Sigmoid colon (tissue), 7 donors: ENCODE results near the gene SZT2. TPM values are rescaled to one million over a fixed set of nuclear protein-coding genes. Genes with fewer than 3 reads are reported as not detected.

Experiments
- DNase-seq: peaks from one replicate; pipeline ENCODE4 v3.0.0-alpha.2; 2019
- H3K27ac ChIP-seq, 4 donors: fragments of 200-600 bp; sonication (generic); one replicate each; pipeline ENCODE4 v1.5.1; 2016 to 2019; ENCODE audit warnings: mild to moderate bottlenecking in 1 of 4
- H3K27me3 ChIP-seq, 3 donors: fragments of 200-600 bp; sonication (generic); one replicate each; pipeline ENCODE4 v1.5.1; 2019; ENCODE audit warnings: mild to moderate bottlenecking in 1 of 3
- H3K36me3 ChIP-seq, 4 donors: fragments of 200-600 bp; sonication (generic); one replicate each; pipeline ENCODE4 v1.5.1; 2016 to 2019
- H3K4me1 ChIP-seq, 4 donors: fragments of 200-600 bp; sonication (generic); one replicate each; pipeline ENCODE4 v1.5.1; 2017 to 2019
- H3K4me3 ChIP-seq, 4 donors: fragments of 200-600 bp; sonication (generic); one replicate each; pipeline ENCODE4 v1.5.1; 2017 to 2019; ENCODE audit warnings: mild to moderate bottlenecking in 2 of 4, moderate library complexity in 1 of 4
- H3K9me3 ChIP-seq, 4 donors: fragments of 200-600 bp in 3 of 4; sonication (generic) in 3 of 4; one replicate each; pipeline versions ENCODE4 v1.5.1 to v1.6.1; 2013 to 2019
- CTCF ChIP-seq, 4 experiments: fragments of 450-650 bp in 3 of 4; fragments of 200-600 bp in 1 of 4; IDR thresholded peaks; one replicate each; pipeline ENCODE4 v1.5.1; 2016 to 2019; ENCODE audit warnings: antibody characterized with exemption in 4 of 4, mild to moderate bottlenecking in 3 of 4, moderate library complexity in 2 of 4
- EP300 ChIP-seq, 4 donors: sonication (generic); formaldehyde crosslinking; IDR thresholded peaks; one replicate each; pipeline ENCODE4 v1.6.1; 2017; ENCODE audit warnings: antibody characterized with exemption in 4 of 4
- POLR2A ChIP-seq, 2 donors: fragments of 450-650 bp; IDR thresholded peaks; one replicate each; pipeline ENCODE4 v1.6.1; 2016; ENCODE audit warnings: antibody characterized with exemption in 2 of 2, mild to moderate bottlenecking in 2 of 2, moderate library complexity in 2 of 2
- POLR2AphosphoS5 ChIP-seq, 4 donors: sonication (generic); formaldehyde crosslinking; IDR thresholded peaks; one replicate each; pipeline ENCODE4 v1.6.1; 2017; ENCODE audit warnings: antibody characterized with exemption in 4 of 4
- whole genome bisulfite sequencing, 2 donors: extraction: QIAGEN DNeasy Blood & Tissue Kit; methylation state at CpG; one replicate each; pipeline ENCODE4 v1.1.7; 2013; 5-methylcytosine and 5-hydroxymethylcytosine counted together
- intact Hi-C: fragments of 100-400 bp; cut with DNase I; formaldehyde crosslinking; loops from one replicate; pipeline ENCODE4 v1.15.1; 2023
- polyA plus RNA-seq, 3 donors: library from polyadenylated mRNA; stranded (reverse); fragments of 200-250 nt; gene quantifications; one replicate each; pipeline ENCODE4 v1.2.3, GENCODE V29; 2013
- total RNA-seq, 4 donors: library from RNA; depleted of rRNA; stranded (reverse); fragments of >200 nt; gene quantifications; one replicate each; pipeline ENCODE4 v1.1.0, GENCODE V29; 2016
- donor health status: healthy with polysubstance abuse.
- donor health status: Bipolar disorder and iron deficiency.
- donor health status: healthy.

The SZT2 gene
- total and polyA plus RNA-seq, 7 donors: 4.6 to 47.4 (median 19.3) TPM

- no peak overlapping the region for H3K4me3 ChIP-seq
- no peaks in the 10 kb centered on the region for H3K9me3 ChIP-seq
- DNase-seq: peak; percentile 52
- TF ChIP-seq POLR2AphosphoS5 (IDR thresholded peaks at IDR 0.05) (no peak), EP300 (IDR thresholded peaks at IDR 0.05) (no peak), CTCF (IDR thresholded peaks at IDR 0.05) (no peak), POLR2A (IDR thresholded peaks at IDR 0.05) (no peak)
- H3K36me3 ChIP-seq: peaks cover 22 to 83% (median 38%) of the 10 kb centered on the region in 4 donors
- H3K27ac ChIP-seq: no peak overlapping the region
- H3K4me1 ChIP-seq: peaks cover 0 to 20% (median 14%) of the 10 kb centered on the region in 4 donors
- no peaks in the 10 kb centered on the region for H3K27me3 ChIP-seq
- WGBS, 2 donors: 95 to 97% methylated on average over 8 of the region's 8 CpGs
- intact Hi-C loops: no loop called here
Observed at GRCh38 chr1:43438576-43438952, 48.9 kb downstream of the SZT2 start.

DNA sequence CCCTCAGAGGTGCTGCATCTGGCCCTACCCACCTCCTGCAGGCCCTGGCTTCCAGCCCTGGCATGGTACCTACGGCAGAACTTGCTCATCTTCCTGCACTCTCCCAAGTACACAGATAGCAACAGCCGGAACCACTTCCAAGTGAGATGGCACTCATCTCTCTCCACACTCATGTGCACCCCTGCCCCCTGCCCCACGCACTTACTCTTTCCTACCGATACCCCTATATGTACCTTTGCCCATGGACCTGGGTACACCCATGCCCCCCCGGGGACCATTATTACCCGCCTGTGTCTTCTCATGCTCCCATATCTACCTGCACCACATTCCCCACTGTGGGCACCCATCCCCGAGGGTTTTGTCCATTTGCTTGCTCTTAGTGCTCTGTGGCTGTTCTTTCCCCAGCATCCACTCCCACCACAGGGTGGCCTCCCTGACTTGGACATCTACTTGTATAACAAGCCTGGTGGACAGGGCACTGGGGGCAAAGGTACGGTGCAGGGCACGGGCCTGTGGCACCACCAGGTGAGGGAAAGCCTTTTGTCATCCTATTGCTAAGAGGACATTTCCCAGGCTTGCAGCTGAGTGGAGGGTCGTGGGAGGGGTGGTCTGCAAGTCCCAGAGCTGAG lies 49.4 kb downstream of the SZT2 start:
- H3K4me1 ChIP-seq: peaks cover 0 to 20% (median 14%) of the 10 kb centered on the region in 4 donors
- WGBS, 2 donors: 89 to 94% methylated on average over 10 of the region's 10 CpGs
- no peaks in the 10 kb centered on the region for H3K9me3 ChIP-seq
- DNase-seq: peak; percentile 55
- H3K27ac ChIP-seq: no peak overlapping the region
- no peaks in the 10 kb centered on the region for H3K27me3 ChIP-seq
- H3K4me3 ChIP-seq: no peak overlapping the region
- no peak for TF ChIP-seq CTCF (IDR thresholded peaks at IDR 0.05)
- H3K36me3 ChIP-seq: peaks cover 27 to 83% (median 41%) of the 10 kb centered on the region in 4 donors
- intact Hi-C loops: no loop called here

DNA sequence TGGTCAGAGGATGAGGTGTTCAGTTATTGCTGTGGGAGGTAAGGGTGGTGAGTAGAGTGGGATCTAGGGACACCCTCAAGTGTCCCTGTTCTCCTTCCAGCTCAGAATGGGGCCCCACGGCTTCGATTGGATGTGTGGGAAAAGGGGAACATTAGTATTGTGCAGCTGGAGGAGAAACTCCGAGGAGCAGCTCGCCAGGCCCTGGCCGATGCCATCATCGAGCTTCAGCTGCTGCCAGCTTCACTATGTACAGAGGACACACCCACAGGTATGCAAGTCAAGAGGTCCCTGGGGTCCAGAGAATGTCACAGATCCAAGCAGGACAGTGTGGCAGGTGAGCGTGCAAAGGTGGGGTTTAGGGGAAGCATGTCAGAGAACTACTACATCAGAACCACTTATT lies 50.1 kb downstream of the SZT2 start:
- peaks cover 27 to 83% (median 39%) of the 10 kb centered on the region in 4 donors for H3K36me3 ChIP-seq
- DNase-seq: no peak
- intact Hi-C loops: no loop called here
- no peaks in the 10 kb centered on the region for H3K9me3 ChIP-seq
- no peaks in the 10 kb centered on the region for H3K27me3 ChIP-seq
- H3K4me1 ChIP-seq: peaks cover 0 to 19% (median 13%) of the 10 kb centered on the region in 4 donors
- 79 to 93% methylated on average over 7 of the region's 7 CpGs for WGBS, 2 donors
- no peak overlapping the region for H3K4me3 ChIP-seq
- no peak overlapping the region for H3K27ac ChIP-seq
- TF ChIP-seq CTCF (IDR thresholded peaks at IDR 0.05): no peak
- TF ChIP-seq EP300 (IDR thresholded peaks at IDR 0.05): no peak
- no peak for TF ChIP-seq POLR2AphosphoS5 (IDR thresholded peaks at IDR 0.05)
- TF ChIP-seq POLR2A (IDR thresholded peaks at IDR 0.05): no peak

GRCh38 chr1:43440358-43440757 lies 50.7 kb downstream of the SZT2 start:
- H3K4me3 ChIP-seq: no peak overlapping the region
- H3K36me3 ChIP-seq: peaks cover 27 to 84% (median 41%) of the 10 kb centered on the region in 4 donors
- peaks cover 0 to 15% (median 7%) of the 10 kb centered on the region in 4 donors for H3K4me1 ChIP-seq
- H3K9me3 ChIP-seq: no peaks in the 10 kb centered on the region
- no peak overlapping the region for H3K27ac ChIP-seq
- WGBS, 2 donors: 94% methylated on average over 7 of the region's 7 CpGs
- no peak for TF ChIP-seq CTCF (IDR thresholded peaks at IDR 0.05)
- intact Hi-C loops: no loop called here
- DNase-seq: no peak
- no peaks in the 10 kb centered on the region for H3K27me3 ChIP-seq
